DOHH2 (cell line): ENCODE data around the gene LRRTM4.

ENCODE experiments used
- CTCF ChIP-seq: fragments of 200-600 bp; sonication (generic); IDR thresholded peaks from one replicate; pipeline ENCODE4 v1.5.1; 2014; ENCODE audit warnings: antibody characterized with exemption, mild to moderate bottlenecking, low read depth, low read length; ENCODE audit not compliant: poor library complexity, severe bottlenecking
- EZH2phosphoT487 ChIP-seq: fragments of 200-600 bp; sonication (generic); IDR thresholded peaks from 2 replicates; pipeline ENCODE4 v1.6.1; 2017; ENCODE audit warnings: borderline replicate concordance, mild to moderate bottlenecking, antibody characterized with exemption, low read length, moderate library complexity, mixed read lengths

- TF ChIP-seq CTCF (no peak), EZH2phosphoT487 (no peak)
Observed at GRCh38 chr2:76711490-76711889, 810.7 kb downstream of the LRRTM4 start.
